HG03565 (cell line): Measurements from ENCODE around the gene EDDM13.
"Not testable (repeated sequence)": the region's sequence is repeated elsewhere in the genome, so short reads cannot be mapped to it uniquely, and the experiment has no call there.

Experiments used
- ATAC-seq: cut with Tn5 transposase; IDR thresholded peaks from one replicate; pipeline ENCODE4 v1.9.1; 2021; ENCODE audit warnings: mild to moderate bottlenecking, moderate library complexity; ENCODE audit not compliant: unreplicated experiment

Gene EDDM13

GRCh38 chr19:56272161-56272798, at the start of gene EDDM13:
Gene EDDM13 (plus strand): TSS chr19:56272748. CDS start chr19:56272835, 87 bp downstream.
- ATAC-seq: no peak

GRCh38 chr19:56222901-56223300, 49.6 kb upstream of the EDDM13 start:
- no peak for ATAC-seq

- ATAC-seq: no peak
Observed at GRCh38 chr19:56223481-56223880, 49.1 kb upstream of the EDDM13 start.

- ATAC-seq: no peak
Observed at GRCh38 chr19:56245121-56245740, 27.3 kb upstream of the EDDM13 start.

- ATAC-seq: not testable (repeated sequence)
Observed at GRCh38 chr19:56245764-56246163, 26.8 kb upstream of the EDDM13 start.

GRCh38 chr19:56248736-56249338, 23.7 kb upstream of the EDDM13 start:
- ATAC-seq: not testable (repeated sequence)

GRCh38 chr19:56252699-56253422, 19.7 kb upstream of the EDDM13 start:
- ATAC-seq: peak; percentile 78

- ATAC-seq: no peak
Observed at GRCh38 chr19:56253737-56254136, 18.8 kb upstream of the EDDM13 start.

GRCh38 chr19:56258272-56258671, 14.3 kb upstream of the EDDM13 start:
- no peak for ATAC-seq

GRCh38 chr19:56261145-56261544, 11.4 kb upstream of the EDDM13 start:
- ATAC-seq: no peak

- ATAC-seq: not testable (repeated sequence)
Observed at GRCh38 chr19:56261932-56262331, 10.6 kb upstream of the EDDM13 start.

- no peak for ATAC-seq
Observed at GRCh38 chr19:56263319-56263718, 9.2 kb upstream of the EDDM13 start.

- no peak for ATAC-seq
Observed at GRCh38 chr19:56266051-56266450, 6.5 kb upstream of the EDDM13 start.

GRCh38 chr19:56269348-56269747, 3.2 kb upstream of the EDDM13 start:
- ATAC-seq: no peak

- ATAC-seq: no peak
Observed at GRCh38 chr19:56270676-56271075, 1.9 kb upstream of the EDDM13 start.

- no peak for ATAC-seq
Observed at GRCh38 chr19:56271151-56271550, 1.4 kb upstream of the EDDM13 start.

GRCh38 chr19:56273563-56274117, 1.1 kb downstream of the EDDM13 start:
- ATAC-seq: no peak

GRCh38 chr19:56282809-56283208, 10.3 kb downstream of the EDDM13 start:
- no peak for ATAC-seq

- no peak for ATAC-seq
Observed at GRCh38 chr19:56284746-56285145, 12.2 kb downstream of the EDDM13 start.

GRCh38 chr19:56290104-56290503, 17.6 kb downstream of the EDDM13 start:
- ATAC-seq: no peak

GRCh38 chr19:56291867-56292266, 19.3 kb downstream of the EDDM13 start:
- ATAC-seq: no peak
